GM12892 (cell line): Measurements from ENCODE around the gene PLPP4.

Experiments
- DNase-seq: peaks from one replicate; pipeline ENCODE4 v3.0.0; 2011; ENCODE audit not compliant: insufficient read length
- FAIRE-seq: peaks from 2 replicates; lab custom pipeline; 2011; peaks lifted over from hg19 to GRCh38; lab: Jason Lieb, UNC
- POLR2A ChIP-seq: IDR thresholded peaks from 2 replicates; pipeline ENCODE4 v1.6.1; 2011; ENCODE audit warnings: low read depth, low read length, control low read depth
- POLR2AphosphoS5 ChIP-seq: IDR thresholded peaks from 2 replicates; pipeline ENCODE4 v1.6.1; 2011; ENCODE audit warnings: low read depth, low read length, control low read depth
- TAF1 ChIP-seq: IDR thresholded peaks from 2 replicates; pipeline ENCODE4 v1.6.1; 2011; ENCODE audit warnings: low read depth, mild to moderate bottlenecking, control low read depth, low read length, borderline replicate concordance

PLPP4 gene

DNA sequence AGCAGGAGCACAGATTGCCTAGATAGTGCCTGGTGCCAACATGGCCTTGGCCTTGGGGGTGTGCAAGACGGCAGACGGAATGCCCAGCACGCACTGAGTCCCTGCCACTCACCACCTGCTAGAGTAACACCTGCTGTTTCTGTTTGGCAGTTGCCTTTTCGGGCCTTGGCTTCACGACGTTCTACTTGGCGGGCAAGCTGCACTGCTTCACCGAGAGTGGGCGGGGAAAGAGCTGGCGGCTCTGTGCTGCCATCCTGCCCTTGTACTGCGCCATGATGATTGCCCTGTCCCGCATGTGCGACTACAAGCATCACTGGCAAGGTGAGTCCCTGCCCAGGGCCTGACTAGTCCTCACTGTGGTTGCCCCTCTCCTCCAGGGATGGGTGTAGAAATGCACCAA, 118.0 kb downstream of the PLPP4 start:
- FAIRE-seq (no peak), DNase-seq (no peak)
- TF ChIP-seq POLR2AphosphoS5 (no peak), POLR2A (no peak), TAF1 (no peak)

DNA sequence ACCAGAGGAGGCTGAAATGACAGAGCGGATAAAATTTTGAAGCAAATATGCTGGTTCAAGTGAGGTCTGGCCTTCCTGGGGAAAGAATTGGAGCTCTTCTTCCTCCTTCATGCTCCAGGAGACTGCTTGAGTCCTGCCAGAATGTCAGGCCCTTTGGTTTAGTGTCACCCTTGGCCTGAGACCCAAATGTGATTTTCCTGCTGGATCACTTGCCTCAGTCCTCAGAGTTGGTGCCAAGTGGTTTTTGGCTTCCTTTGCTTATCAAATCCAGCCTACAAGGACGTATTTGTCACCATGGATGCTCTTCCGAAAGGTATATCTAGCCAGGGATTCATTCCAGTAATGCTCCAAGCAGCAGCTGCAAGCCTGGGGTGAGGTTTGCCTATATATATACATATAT, 118.4 kb downstream of the PLPP4 start:
- DNase-seq = no peak
- TF ChIP-seq POLR2A (no peak), TAF1 (no peak), POLR2AphosphoS5 (no peak)
- FAIRE-seq = no peak

DNA sequence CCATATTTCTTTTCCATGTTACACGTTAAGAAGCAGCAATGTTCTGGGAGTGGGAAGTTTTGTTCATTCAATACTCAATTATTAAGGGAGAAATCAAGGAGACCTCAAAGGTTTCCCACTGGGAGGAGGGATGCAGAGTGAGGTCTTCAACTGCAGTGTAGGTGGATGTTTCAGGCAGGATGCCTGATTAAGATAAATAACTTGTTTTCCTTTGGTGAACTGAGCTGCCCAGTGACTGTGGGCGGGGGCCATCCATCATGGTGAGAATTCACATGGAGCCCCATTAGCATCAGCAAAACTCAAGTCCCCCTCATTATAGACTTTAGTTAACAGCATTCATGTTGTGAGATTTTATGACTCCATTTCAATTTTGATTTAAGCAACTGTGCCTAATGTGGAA, 121.1 kb downstream of the PLPP4 start:
- FAIRE-seq (no peak), DNase-seq (no peak)
- TF ChIP-seq POLR2AphosphoS5 (no peak), POLR2A (no peak), TAF1 (no peak)

DNA sequence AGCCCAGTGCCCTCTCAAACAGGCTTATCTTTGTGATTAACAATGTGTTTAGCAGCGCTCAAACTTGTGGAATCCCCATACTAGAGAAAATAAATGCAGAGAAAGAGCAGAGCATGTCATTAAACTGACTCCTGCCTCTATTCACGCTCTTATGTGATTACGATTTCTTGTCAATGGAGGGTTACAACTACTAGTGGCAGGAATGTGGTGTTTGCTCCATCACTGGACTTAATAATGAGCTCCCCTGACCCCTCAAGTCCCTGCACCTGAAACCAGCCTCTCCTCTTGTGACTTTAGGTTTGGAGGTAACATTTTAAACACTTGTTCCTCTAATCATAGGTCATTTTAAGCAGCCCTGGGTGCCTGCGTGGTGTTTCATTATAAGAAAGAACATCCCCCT, 121.9 kb downstream of the PLPP4 start:
- FAIRE-seq (no peak), DNase-seq (no peak)
- TF ChIP-seq TAF1 (no peak), POLR2AphosphoS5 (no peak), POLR2A (no peak)

DNA sequence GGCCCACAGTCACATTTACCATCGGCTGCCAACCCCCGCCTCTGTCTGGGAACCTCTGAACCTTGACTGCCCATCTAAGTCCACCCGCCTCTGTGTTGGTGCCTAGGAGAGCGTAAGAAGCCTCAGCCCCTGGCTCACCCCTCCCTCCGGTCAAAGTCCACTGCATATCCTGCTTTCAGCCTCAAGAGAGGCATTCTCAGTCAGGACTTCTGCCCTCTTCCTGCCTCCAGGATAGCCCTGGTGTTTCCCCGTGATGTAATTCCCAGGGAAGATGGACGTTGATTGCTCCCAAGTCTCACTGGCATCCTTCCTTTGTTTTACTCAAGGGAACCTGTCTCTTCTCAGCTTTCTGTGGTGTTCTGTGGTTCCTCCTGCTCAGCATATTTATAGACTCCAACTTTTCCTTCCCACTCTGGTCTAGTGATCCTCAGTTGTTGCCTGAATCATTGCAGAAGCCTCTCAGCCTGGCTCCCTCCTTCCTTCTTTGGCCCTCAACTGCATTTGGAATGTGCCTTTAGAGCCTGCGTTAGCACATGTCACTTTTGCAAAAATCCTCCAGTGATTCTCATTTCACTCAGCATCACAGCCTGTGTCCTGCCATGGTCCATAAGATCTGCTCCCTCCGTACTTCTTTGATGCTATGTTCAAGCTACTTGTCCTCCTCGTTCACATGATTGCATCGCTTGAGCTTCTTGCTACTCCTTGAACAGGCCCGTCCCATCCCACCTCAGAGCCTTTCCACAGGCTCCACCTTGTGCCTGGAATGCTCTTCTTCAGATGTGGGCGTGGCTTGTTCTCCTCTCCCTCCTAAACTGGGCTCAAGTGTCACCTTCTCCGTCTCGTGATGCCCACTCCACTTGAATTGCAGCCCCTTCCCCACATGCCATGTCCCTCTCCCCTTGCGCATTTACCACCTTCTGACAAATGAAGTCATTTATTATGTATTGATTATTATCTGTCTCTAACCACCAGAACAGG, 124.2 kb downstream of the PLPP4 start:
- TF ChIP-seq TAF1 = no peak
- no peak for TF ChIP-seq POLR2AphosphoS5
- TF ChIP-seq POLR2A = no peak
- no peak for FAIRE-seq
- no peak for DNase-seq

DNA sequence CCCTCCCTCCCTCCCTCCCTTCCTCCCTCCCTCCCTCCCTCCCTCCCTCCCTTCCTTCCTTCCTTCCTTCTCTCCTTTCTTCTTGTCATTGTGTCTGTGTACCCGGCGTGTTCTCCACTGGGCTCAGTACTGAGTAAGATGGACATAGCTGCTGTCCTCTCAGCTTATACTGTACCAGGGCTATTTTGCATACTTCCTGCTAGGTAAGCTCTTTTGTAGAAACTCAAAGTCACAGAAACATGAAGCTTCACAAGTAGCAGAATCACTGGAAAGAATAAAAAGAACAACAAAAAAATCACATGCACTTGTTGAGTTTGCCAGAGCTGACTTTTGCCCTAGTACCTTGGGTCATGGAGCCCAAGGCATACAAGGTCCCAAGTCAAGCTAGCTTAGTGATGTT, 125.7 kb downstream of the PLPP4 start:
- TF ChIP-seq TAF1 = no peak
- no peak for TF ChIP-seq POLR2AphosphoS5
- no peak for TF ChIP-seq POLR2A
- no peak for FAIRE-seq
- DNase-seq = no peak

DNA sequence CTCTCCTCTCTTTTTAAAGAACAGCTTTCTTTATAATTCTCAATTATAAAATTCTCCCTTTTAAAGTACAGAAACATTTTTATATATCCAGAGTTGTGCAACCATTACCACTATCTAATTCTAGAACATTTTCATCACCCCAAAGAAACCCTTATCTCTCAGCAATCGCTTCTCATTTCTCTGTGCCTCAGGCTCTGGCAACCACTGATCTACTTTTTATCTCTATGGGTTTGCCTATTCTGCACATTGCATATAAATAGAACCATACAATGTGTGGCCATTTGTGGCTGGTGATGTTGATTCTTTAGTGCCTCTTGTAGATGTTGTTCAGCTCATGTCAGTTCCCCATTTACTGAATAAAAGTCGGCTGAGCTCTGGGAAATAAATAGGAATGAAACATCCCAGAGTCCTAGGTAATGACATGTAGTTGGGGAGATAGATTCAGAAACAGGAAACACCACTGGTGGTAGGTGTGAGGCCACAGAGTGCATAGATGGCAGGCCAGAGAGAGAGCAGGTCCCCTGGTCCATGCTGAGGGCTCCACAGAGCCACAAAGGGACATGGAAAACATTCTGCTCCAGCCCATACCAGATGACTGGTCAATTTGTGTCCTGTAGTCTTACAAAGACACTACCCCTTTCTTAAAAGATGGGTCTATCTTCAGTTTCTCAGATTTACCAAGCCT, 126.5 kb downstream of the PLPP4 start:
- TF ChIP-seq POLR2A = no peak
- no peak for DNase-seq
- no peak for FAIRE-seq

DNA sequence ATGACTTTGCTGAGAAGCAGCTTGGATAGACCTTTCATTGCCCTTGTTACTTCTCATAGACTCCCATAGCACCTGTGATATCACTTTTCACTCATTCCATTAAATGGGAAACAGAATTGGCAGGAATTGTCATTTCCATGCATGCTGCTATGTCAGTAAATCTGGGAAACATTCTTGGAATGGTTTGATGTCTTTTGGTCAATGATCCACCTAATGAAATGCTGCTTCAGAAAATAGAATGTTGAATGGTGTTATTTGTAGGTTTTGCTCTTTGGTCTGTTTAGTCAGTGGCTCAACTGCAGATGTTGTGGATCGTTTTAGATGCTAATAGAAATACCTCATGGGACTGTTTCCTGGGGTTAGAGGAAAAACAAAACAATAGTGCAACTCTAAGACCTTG, 127.8 kb downstream of the PLPP4 start:
- TF ChIP-seq TAF1 (no peak), POLR2A (no peak), POLR2AphosphoS5 (no peak)
- DNase-seq = no peak
- FAIRE-seq = no peak

DNA sequence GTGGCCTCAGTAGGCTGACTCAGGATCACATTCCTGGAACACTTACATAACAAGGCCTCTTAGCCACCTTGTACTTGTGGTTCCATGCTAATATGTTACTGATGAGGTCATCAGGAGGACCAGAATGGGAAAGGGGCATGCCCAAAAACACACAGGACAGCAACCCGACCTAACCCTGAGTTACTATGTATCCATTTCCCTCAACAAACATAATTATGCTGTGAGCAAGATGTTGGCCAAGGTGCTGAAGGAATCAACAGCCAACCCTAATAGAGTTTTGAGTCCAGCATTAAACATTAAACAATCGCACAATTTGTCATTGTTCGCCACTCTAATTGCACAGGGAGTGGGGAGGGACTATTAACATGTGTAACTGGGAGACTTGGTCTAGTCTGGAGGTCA, 129.4 kb downstream of the PLPP4 start:
- no peak for DNase-seq
- no peak for FAIRE-seq
- TF ChIP-seq POLR2A = no peak
- TF ChIP-seq TAF1 = no peak
- TF ChIP-seq POLR2AphosphoS5 = no peak

DNA sequence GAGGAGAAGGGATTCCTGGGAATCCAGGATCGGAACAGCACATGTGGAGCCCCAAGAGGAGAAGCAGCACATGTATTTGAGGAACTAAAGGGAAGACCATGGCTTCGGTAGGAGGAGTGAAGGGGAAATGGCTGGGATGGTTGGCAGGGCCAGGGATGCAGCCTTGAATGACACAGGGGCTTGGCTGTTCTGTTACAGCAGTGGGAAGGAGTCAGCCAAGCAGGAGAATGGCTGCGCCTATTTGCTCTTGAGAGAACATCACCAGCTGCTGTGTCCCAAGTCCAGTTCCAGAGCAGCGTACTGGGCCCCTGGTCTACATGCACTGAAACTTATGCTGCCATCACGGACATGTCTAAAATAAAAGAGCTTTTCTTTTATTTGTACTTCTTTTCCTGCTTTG, 130.0 kb downstream of the PLPP4 start:
- TF ChIP-seq POLR2AphosphoS5 = no peak
- no peak for TF ChIP-seq POLR2A
- no peak for TF ChIP-seq TAF1
- DNase-seq = no peak
- FAIRE-seq = no peak

DNA sequence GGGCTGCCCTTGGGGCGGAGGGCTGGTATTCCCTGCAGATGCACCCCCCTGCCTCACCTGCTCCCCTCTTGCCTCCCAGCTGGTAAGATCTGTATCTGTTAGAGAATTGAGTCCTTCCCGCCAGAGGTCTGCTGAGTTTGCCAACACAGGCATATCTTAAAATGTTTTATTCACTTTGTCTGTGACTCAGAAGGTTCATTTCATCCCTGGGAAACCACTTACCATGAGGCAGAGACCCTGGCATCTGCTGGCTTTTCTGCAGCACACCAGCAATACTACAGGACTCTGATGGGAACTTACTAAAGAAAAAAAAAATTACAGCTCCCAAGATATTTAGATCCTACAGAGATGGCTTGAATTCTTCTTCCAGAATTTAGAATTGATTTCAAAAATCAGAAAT, 131.3 kb downstream of the PLPP4 start:
- DNase-seq (no peak), FAIRE-seq (no peak)
- TF ChIP-seq POLR2A (no peak), POLR2AphosphoS5 (no peak), TAF1 (no peak)
